A673 (cell line): ENCODE results near the gene TAS2R3. TPM values are rescaled to one million over a fixed set of nuclear protein-coding genes. Genes with fewer than 3 reads are reported as not detected.

ENCODE experiments used
- Bru-seq: library from RNA; stranded (reverse); fragments of 400-500 nt; gene quantifications from one replicate; lab custom pipeline; 2021; lab: Mats Ljungman, UMichigan
- BruChase-seq, 2 experiments: library from RNA; stranded (reverse); fragments of 400-500 nt; gene quantifications; one replicate each; lab custom pipeline; 2021; lab: Mats Ljungman, UMichigan
- BruUV-seq: library from RNA; stranded (reverse); fragments of 400-500 nt; replicated peaks from 2 replicates; lab custom pipeline; 2021; lab: Mats Ljungman, UMichigan
- CTCF ChIA-PET: fragments of 300-600 bp; sonication (Branson Sonifier 250); formaldehyde crosslinking; loops from one replicate; lab custom pipeline; 2022; ENCODE audit warnings: antibody characterized with exemption; lab: Charles Lee
- POLR2A ChIA-PET: fragments of 300-600 bp; sonication (Branson Sonifier 250); formaldehyde crosslinking; loops from one replicate; lab custom pipeline; 2022; ENCODE audit warnings: antibody characterized with exemption; ENCODE audit not compliant: low non-redundant PET; lab: Charles Lee
- DNase-seq: peaks from one replicate; pipeline ENCODE4 v3.0.0-alpha.2; 2015; ENCODE audit warnings: low spot score
- H3K27ac ChIP-seq: fragments of 200-600 bp; sonication (generic); 2 replicates; pipeline ENCODE4 v1.5.1; 2016; ENCODE audit warnings: mixed run types, low read depth, mild to moderate bottlenecking, mixed read lengths, antibody characterized with exemption, low read length; ENCODE audit not compliant: poor library complexity, severe bottlenecking
- H3K27me3 ChIP-seq: fragments of 200-600 bp; sonication (generic); replicated peaks from 2 replicates; pipeline ENCODE4 v1.6.1; 2017; ENCODE audit warnings: mixed run types, low read depth, mild to moderate bottlenecking, mixed read lengths, antibody characterized with exemption, low read length; ENCODE audit not compliant: insufficient read depth, poor library complexity
- H3K36me3 ChIP-seq: fragments of 200-600 bp; sonication (generic); 2 replicates; pipeline ENCODE4 v1.6.1; 2016; ENCODE audit warnings: mixed run types, mild to moderate bottlenecking, mixed read lengths, antibody characterized with exemption, low read length; ENCODE audit not compliant: insufficient read depth, poor library complexity, severe bottlenecking
- H3K4me1 ChIP-seq: fragments of 200-600 bp; sonication (generic); 2 replicates; pipeline ENCODE4 v1.6.1; 2017; ENCODE audit warnings: mixed run types, mild to moderate bottlenecking, mixed read lengths, antibody characterized with exemption, low read length; ENCODE audit not compliant: insufficient read depth, poor library complexity, severe bottlenecking
- H3K4me3 ChIP-seq: fragments of 200-600 bp; sonication (generic); 2 replicates; pipeline ENCODE4 v1.5.1; 2016; ENCODE audit warnings: low read depth, mixed run types, mild to moderate bottlenecking, mixed read lengths, low read length; ENCODE audit not compliant: poor library complexity, severe bottlenecking
- H3K9me3 ChIP-seq: fragments of 200-600 bp; sonication (generic); 2 replicates; pipeline ENCODE4 v1.6.1; 2016; ENCODE audit warnings: mixed run types, low read depth, mild to moderate bottlenecking, mixed read lengths, antibody characterized with exemption, low read length; ENCODE audit not compliant: poor library complexity, severe bottlenecking
- CTCF ChIP-seq: fragments of 300-800, 200-600 bp; sonication (generic); conservative IDR thresholded peaks from 2 replicates; pipeline ENCODE4 v1.5.1; 2017; ENCODE audit warnings: low read depth, mild to moderate bottlenecking, antibody characterized with exemption, low read length, moderate library complexity, mixed read lengths
- EZH2 ChIP-seq: fragments of 200-600 bp; sonication (generic); IDR thresholded peaks from 2 replicates; pipeline ENCODE4 v1.6.1; 2017; ENCODE audit warnings: borderline replicate concordance, low read depth, mild to moderate bottlenecking, mixed read lengths, antibody characterized with exemption, low read length; ENCODE audit not compliant: poor library complexity, severe bottlenecking
- intact Hi-C: fragments of 100-400 bp; cut with micrococcal nuclease; formaldehyde crosslinking; loops from one replicate; pipeline ENCODE4 v1.10.0; 2022; ENCODE audit not compliant: unreplicated experiment
- long read RNA-seq: library from polyadenylated mRNA; stranded (forward); transcript quantifications from one replicate; pipeline ENCODE4 v2.0.0, GENCODE V29; 2022
- total RNA-seq: library from RNA; stranded (reverse); gene quantifications from 2 replicates; pipeline ENCODE4 v1.2.3, GENCODE V29; 2021

Gene TAS2R3
- total RNA-seq (0.94 and 0.99 TPM in 2 replicates), Bru-seq, nascent RNA (percentile 67 among the genes with signal in this experiment), BruChase-seq, experiment 1, labeled RNA remaining after a 2-hour chase (percentile 63 among the genes with signal in this experiment), BruChase-seq, experiment 2, labeled RNA remaining after a 6-hour chase (percentile 63 among the genes with signal in this experiment)
- long read RNA-seq = 0 reads

GRCh38 chr7:141763797-141764196 lies at the start of gene TAS2R3:
Gene TAS2R3 (plus strand): TSS chr7:141764097. CDS start chr7:141764159, 62 bp downstream.
- no TSS peak for BruUV-seq
- TF ChIP-seq CTCF (no peak), EZH2 (no peak)
- Histone ChIP-seq H3K9me3 (no peaks in the 10 kb centered on the region), H3K4me1 (no peaks in the 10 kb centered on the region), H3K27ac (no peak within 1 kb of the TSS), H3K4me3 (no peak within 1 kb of the TSS), H3K27me3 (no peaks in the 10 kb centered on the region), H3K36me3 (peaks cover 3% of the 10 kb centered on the region)
- ChIA-PET CTCF (no interaction called here), POLR2A (no interaction called here)
- intact Hi-C loops = no loop called here
- no peak for DNase-seq

GRCh38 chr7:141714571-141714970 lies 49.3 kb upstream of the TAS2R3 start:
- Histone ChIP-seq H3K4me3 (no peak overlapping the region), H3K4me1 (no peaks in the 10 kb centered on the region), H3K36me3 (no peaks in the 10 kb centered on the region), H3K27me3 (peaks cover 20% of the 10 kb centered on the region), H3K27ac (no peak overlapping the region), H3K9me3 (no peaks in the 10 kb centered on the region)
- no peak for DNase-seq
- CTCF ChIA-PET = no interaction called here
- BruUV-seq = no TSS peak
- TF ChIP-seq EZH2 = no peak
- no peak for TF ChIP-seq CTCF
- POLR2A ChIA-PET = no interaction called here
- intact Hi-C loops = no loop called here

- no peaks in the 10 kb centered on the region for H3K36me3 ChIP-seq
- TF ChIP-seq EZH2 (no peak), CTCF (no peak)
- H3K4me1 ChIP-seq = no peaks in the 10 kb centered on the region
- peaks cover 20% of the 10 kb centered on the region for H3K27me3 ChIP-seq
- no TSS peak for BruUV-seq
- H3K9me3 ChIP-seq = no peaks in the 10 kb centered on the region
- DNase-seq = no peak
- CTCF ChIA-PET = no interaction called here
- no peak overlapping the region for H3K4me3 ChIP-seq
- no peak overlapping the region for H3K27ac ChIP-seq
- POLR2A ChIA-PET = no interaction called here
- intact Hi-C loops = no loop called here
These were observed 48.9 kb upstream of the TAS2R3 start for GRCh38 chr7:141715018-141715417.
